Adrenal gland (tissue), 12 donors: ENCODE results near the gene PPM1E. TPM values are rescaled to one million over a fixed set of nuclear protein-coding genes. Genes with fewer than 3 reads are reported as not detected.

Experiments used
- DNase-seq, 7 donors: peaks; one replicate each; pipeline ENCODE4 v3.0.0-alpha.2; 2019 to 2020
- H3K27ac ChIP-seq, 5 donors: fragments of 200-600 bp; sonication (generic) in 4 of 5; 1 replicate in 3 of 5; 2 replicates in 2 of 5; pipeline versions ENCODE4 v1.5.1 to v1.8.0; 2016 to 2020; ENCODE audit warnings: mild to moderate bottlenecking in 1 of 5
- H3K27me3 ChIP-seq: fragments of 200-600 bp; 2 replicates; pipeline ENCODE4 v1.8.0; 2021
- H3K36me3 ChIP-seq, 2 donors: fragments of 200-600 bp; replicated peaks in 1 of 2; 1 replicate in 1 of 2; 2 replicates in 1 of 2; pipeline versions ENCODE4 v1.5.1 to v1.8.0; 2018 to 2022
- H3K4me1 ChIP-seq, 2 donors: fragments of 200-600 bp; replicated peaks in 1 of 2; 1 replicate in 1 of 2; 2 replicates in 1 of 2; pipeline versions ENCODE4 v1.5.1 to v1.8.0; 2018 to 2021
- H3K4me3 ChIP-seq, 4 donors: fragments of 200-600 bp; sonication (generic) in 3 of 4; one replicate each; pipeline ENCODE4 v1.5.1; 2016 to 2018
- H3K9me3 ChIP-seq, 3 donors: fragments of 200-600 bp; sonication (generic) in 1 of 3; replicated peaks in 1 of 3; 1 replicate in 2 of 3; 2 replicates in 1 of 3; pipeline versions ENCODE4 v1.5.1 to v1.8.0; 2016 to 2021
- CTCF ChIP-seq, 6 experiments: fragments of 450-650 bp in 4 of 6; fragments of 200-600 bp in 2 of 6; sonication (generic) in 1 of 6; IDR thresholded peaks; 1 replicate in 5 of 6; 2 replicates in 1 of 6; pipeline versions ENCODE4 v1.5.1 to v1.8.0; 2016 to 2021; ENCODE audit warnings: antibody characterized with exemption in 6 of 6, mild to moderate bottlenecking in 2 of 6, moderate library complexity in 1 of 6
- POLR2A ChIP-seq, 2 donors: fragments of 450-650 bp; IDR thresholded peaks; one replicate each; pipeline ENCODE4 v1.6.1; 2017; ENCODE audit warnings: antibody characterized with exemption in 2 of 2, mild to moderate bottlenecking in 2 of 2, moderate library complexity in 1 of 2
- WGBS, 4 donors: extraction: QIAGEN DNeasy Blood & Tissue Kit in 2 of 4; methylation state at CpG; one replicate each; pipeline versions ENCODE4 v1.1.5 to v1.1.7; 2013 to 2017; 5-methylcytosine and 5-hydroxymethylcytosine counted together
- intact Hi-C, 2 donors: fragments of 100-400 bp; cut with DNase I; formaldehyde crosslinking; loops; one replicate each; pipeline versions ENCODE4 v1.14.1 to v1.15.0; 2022 to 2023
- polyA plus RNA-seq, 3 donors: library from polyadenylated mRNA; stranded (reverse); fragments of 200-250 nt in 2 of 3; fragments of 350-450 nt in 1 of 3; fragmentation: Illumina TruSeq in 1 of 3; extraction: RNeasy Lipid Tissue Mini Kit (QIAGEN cat#74804) in 1 of 3; gene quantifications; one replicate each; pipeline ENCODE4 v1.2.3, GENCODE V29; 2013 to 2014
- total RNA-seq, 9 donors: library from RNA; depleted of rRNA in 4 of 9; stranded (reverse); fragments of >200 nt in 4 of 9; fragments of 120-200 nt in 1 of 9; fragmentation: NEBNext Ultra II Directional in 1 of 9; extraction: Animal tissue kit (Norgen Biotek cat#: 25700) in 1 of 9; gene quantifications; one replicate each; pipeline versions ENCODE4 v1.1.0 to v1.2.4, GENCODE V29; 2013 to 2023
- donor health status: healthy with polysubstance abuse.
- donor health status: Bipolar disorder and iron deficiency.
- donor health status: DM: yes; HTN: yes; CAD: no.
- donor health status: DM: no; HTN: no; CAD: no.
- donor health status: DM: no; HTN: no; CAD: no.
- donor health status: DM: yes; HTN: yes; CAD: no.

PPM1E gene
- total and polyA plus RNA-seq, 12 donors, result 1.8 to 22.7 (median 11.3) TPM

GRCh38 chr17:58758890-58759289 is 3.2 kb downstream of the PPM1E start:
- 91 to 94% (median 92%) methylated on average over 8 of the region's 8 CpGs for WGBS, 4 donors
- H3K27me3 ChIP-seq, result no peaks in the 10 kb centered on the region

GRCh38 chr17:58759522-58759921 is 3.9 kb downstream of the PPM1E start:
- 72 to 88% (median 78%) methylated on average over 2 of the region's 2 CpGs for WGBS, 4 donors
- no peak for TF ChIP-seq CTCF (IDR thresholded peaks at IDR 0.05)
- TF ChIP-seq POLR2A (IDR thresholded peaks at IDR 0.05), result no peak

More at GRCh38 chr17:58758890-58759289, 3.2 kb downstream of the PPM1E start:
- no peak overlapping the region for H3K27ac ChIP-seq
- no peaks in the 10 kb centered on the region for H3K9me3 ChIP-seq
- no peak for DNase-seq
- H3K36me3 ChIP-seq, result no peaks in the 10 kb centered on the region
- H3K4me3 ChIP-seq, result no peak overlapping the region
- H3K4me1 ChIP-seq, result peaks cover 0 to 17% of the 10 kb centered on the region in 2 donors
- intact Hi-C loops, result no loop called here
- TF ChIP-seq CTCF (IDR thresholded peaks at IDR 0.05) (no peak), POLR2A (IDR thresholded peaks at IDR 0.05) (no peak)

GRCh38 chr17:58760248-58760647 is 4.6 kb downstream of the PPM1E start:
- WGBS, 4 donors, result 83 to 90% (median 87%) methylated on average over 2 of the region's 2 CpGs
- no peak overlapping the region for H3K27ac ChIP-seq
- intact Hi-C loops, result no loop called here
- H3K27me3 ChIP-seq, result no peaks in the 10 kb centered on the region
- H3K4me3 ChIP-seq, result no peak overlapping the region
- TF ChIP-seq CTCF (IDR thresholded peaks at IDR 0.05) (no peak), POLR2A (IDR thresholded peaks at IDR 0.05) (no peak)
- peaks cover 0 to 17% of the 10 kb centered on the region in 2 donors for H3K4me1 ChIP-seq
- no peaks in the 10 kb centered on the region for H3K36me3 ChIP-seq
- H3K9me3 ChIP-seq, result no peaks in the 10 kb centered on the region
- no peak for DNase-seq

More at GRCh38 chr17:58759522-58759921, 3.9 kb downstream of the PPM1E start:
- intact Hi-C loops, result no loop called here
- H3K27ac ChIP-seq, result no peak overlapping the region
- no peaks in the 10 kb centered on the region for H3K9me3 ChIP-seq
- no peaks in the 10 kb centered on the region for H3K27me3 ChIP-seq
- H3K4me3 ChIP-seq, result no peak overlapping the region
- peaks cover 0 to 17% of the 10 kb centered on the region in 2 donors for H3K4me1 ChIP-seq
- H3K36me3 ChIP-seq, result no peaks in the 10 kb centered on the region
- DNase-seq, result no peak

GRCh38 chr17:58763263-58763662 is 7.6 kb downstream of the PPM1E start:
- Histone ChIP-seq H3K9me3 (no peaks in the 10 kb centered on the region), H3K27me3 (no peaks in the 10 kb centered on the region), H3K36me3 (no peaks in the 10 kb centered on the region), H3K4me3 (no peak overlapping the region), H3K4me1 (no peaks in the 10 kb centered on the region), H3K27ac (no peak overlapping the region)
- intact Hi-C loops, result no loop called here
- no peak for TF ChIP-seq CTCF (IDR thresholded peaks at IDR 0.05)
- no peak for TF ChIP-seq POLR2A (IDR thresholded peaks at IDR 0.05)
- WGBS, 4 donors, result 38 to 68% (median 59%) methylated on average over 1 of the region's 1 CpG
- DNase-seq, result no peak
